ENCODE measurements around the gene GAS2L2. TPM values are rescaled to one million over a fixed set of nuclear protein-coding genes. Genes with fewer than 3 reads are reported as not detected.

Gene GAS2L2
- total and polyA plus RNA-seq, 2 experiments from 2014 or later = not detected

GRCh38 chr17:35734396-35734795, 18.6 kb downstream of the GAS2L2 start:
- no peaks in the 10 kb centered on the region for H3K9me2 ChIP-seq (replicated peaks; ENCODE audit: insufficient read depth)
- DNase-seq (ENCODE audit: low spot score) = no peak
- no peak overlapping the region for H3K27ac ChIP-seq
- no peak overlapping the region for H2AFZ ChIP-seq
- 94% methylated on average over 7 of the region's 7 CpGs for WGBS (ENCODE audit: low lambda C conversion rate, missing lambda C conversion rate)
- no peak overlapping the region for H3K4me2 ChIP-seq
- no peaks in the 10 kb centered on the region for H3K9me3 ChIP-seq (ENCODE audit: low read depth)
- TF ChIP-seq EZH2 (IDR thresholded peaks at IDR 0.05; ENCODE audit: borderline replicate concordance) (no peak), CTCF (IDR thresholded peaks at IDR 0.05; ENCODE audit: poor library complexity) (no peak), EZH2phosphoT487 (IDR thresholded peaks at IDR 0.05; ENCODE audit: low read depth, severe bottlenecking, unreplicated experiment) (no peak)
- H3K79me2 ChIP-seq = no peaks in the 10 kb centered on the region
- no peaks in the 10 kb centered on the region for H3K36me3 ChIP-seq (replicated peaks; ENCODE audit: insufficient read depth, low read depth)
- H4K20me1 ChIP-seq (ENCODE audit: insufficient read depth, poor library complexity, severe bottlenecking) = no peaks in the 10 kb centered on the region
- no peaks in the 10 kb centered on the region for H3K27me3 ChIP-seq
- no peak overlapping the region for H3K4me3 ChIP-seq
- H3K4me1 ChIP-seq (ENCODE audit: insufficient read depth) = peaks cover 5% of the 10 kb centered on the region

- H3K4me3 ChIP-seq = no peak overlapping the region
- H4K20me1 ChIP-seq (ENCODE audit: insufficient read depth, poor library complexity, severe bottlenecking) = no peaks in the 10 kb centered on the region
- H3K27ac ChIP-seq = no peak overlapping the region
- no peak for DNase-seq (ENCODE audit: low spot score)
- H3K27me3 ChIP-seq = no peaks in the 10 kb centered on the region
- no peaks in the 10 kb centered on the region for H3K36me3 ChIP-seq (replicated peaks; ENCODE audit: insufficient read depth, low read depth)
- H3K4me1 ChIP-seq (ENCODE audit: insufficient read depth) = peaks cover 5% of the 10 kb centered on the region
- H3K9me2 ChIP-seq (replicated peaks; ENCODE audit: insufficient read depth) = no peaks in the 10 kb centered on the region
- TF ChIP-seq EZH2phosphoT487 (IDR thresholded peaks at IDR 0.05; ENCODE audit: low read depth, severe bottlenecking, unreplicated experiment) (no peak), EZH2 (IDR thresholded peaks at IDR 0.05; ENCODE audit: borderline replicate concordance) (no peak), CTCF (IDR thresholded peaks at IDR 0.05; ENCODE audit: poor library complexity) (no peak)
- H3K9me3 ChIP-seq (ENCODE audit: low read depth) = no peaks in the 10 kb centered on the region
- H3K79me2 ChIP-seq = no peaks in the 10 kb centered on the region
- WGBS (ENCODE audit: low lambda C conversion rate, missing lambda C conversion rate) = 76% methylated on average over 6 of the region's 6 CpGs
- no peak overlapping the region for H3K4me2 ChIP-seq
- H2AFZ ChIP-seq = no peak overlapping the region
Measured at GRCh38 chr17:35733366-35733765, 19.7 kb downstream of the GAS2L2 start.

GRCh38 chr17:35732806-35733136, 20.3 kb downstream of the GAS2L2 start:
- WGBS (ENCODE audit: low lambda C conversion rate, missing lambda C conversion rate) = 67% methylated on average over 1 of the region's 1 CpG
- peak overlapping the region; percentile 96 for H3K4me2 ChIP-seq

More at GRCh38 chr17:35732806-35733136, 20.3 kb downstream of the GAS2L2 start:
- DNase-seq (ENCODE audit: low spot score) = no peak
- H4K20me1 ChIP-seq (ENCODE audit: insufficient read depth, poor library complexity, severe bottlenecking) = no peaks in the 10 kb centered on the region
- H2AFZ ChIP-seq = no peak overlapping the region
- H3K9me3 ChIP-seq (ENCODE audit: low read depth) = no peaks in the 10 kb centered on the region
- H3K27ac ChIP-seq = no peak overlapping the region
- H3K79me2 ChIP-seq = no peaks in the 10 kb centered on the region
- no peaks in the 10 kb centered on the region for H3K36me3 ChIP-seq (replicated peaks; ENCODE audit: insufficient read depth, low read depth)
- no peaks in the 10 kb centered on the region for H3K27me3 ChIP-seq
- peaks cover 6% of the 10 kb centered on the region for H3K4me1 ChIP-seq (ENCODE audit: insufficient read depth)
- TF ChIP-seq CTCF (IDR thresholded peaks at IDR 0.05; ENCODE audit: poor library complexity) (no peak), EZH2phosphoT487 (IDR thresholded peaks at IDR 0.05; ENCODE audit: low read depth, severe bottlenecking, unreplicated experiment) (no peak)
- H3K9me2 ChIP-seq (replicated peaks; ENCODE audit: insufficient read depth) = no peaks in the 10 kb centered on the region
- H3K4me3 ChIP-seq = no peak overlapping the region

Measured in hepatocyte (in vitro differentiated cells).